NT2/D1 (cell line): ENCODE results near the gene USP54.
"Not testable (repeated sequence)": the region's sequence is repeated elsewhere in the genome, so short reads cannot be mapped to it uniquely, and the experiment has no call there.

ENCODE experiments used
- YY1 ChIP-seq: IDR thresholded peaks from 2 replicates; pipeline ENCODE4 v1.6.1; 2011; ENCODE audit not compliant: insufficient read length, insufficient read depth
- ZNF274 ChIP-seq: IDR thresholded peaks from 2 replicates; pipeline ENCODE4 v1.6.1; 2011; ENCODE audit warnings: mild to moderate bottlenecking, low read depth, low read length

GRCh38 chr10:73617143-73617542, 26.0 kb upstream of the USP54 start:
- TF ChIP-seq ZNF274, YY1: not testable (repeated sequence)
